ENCODE measurements around the gene VSIG10.

- TF ChIP-seq, protein P1, sequence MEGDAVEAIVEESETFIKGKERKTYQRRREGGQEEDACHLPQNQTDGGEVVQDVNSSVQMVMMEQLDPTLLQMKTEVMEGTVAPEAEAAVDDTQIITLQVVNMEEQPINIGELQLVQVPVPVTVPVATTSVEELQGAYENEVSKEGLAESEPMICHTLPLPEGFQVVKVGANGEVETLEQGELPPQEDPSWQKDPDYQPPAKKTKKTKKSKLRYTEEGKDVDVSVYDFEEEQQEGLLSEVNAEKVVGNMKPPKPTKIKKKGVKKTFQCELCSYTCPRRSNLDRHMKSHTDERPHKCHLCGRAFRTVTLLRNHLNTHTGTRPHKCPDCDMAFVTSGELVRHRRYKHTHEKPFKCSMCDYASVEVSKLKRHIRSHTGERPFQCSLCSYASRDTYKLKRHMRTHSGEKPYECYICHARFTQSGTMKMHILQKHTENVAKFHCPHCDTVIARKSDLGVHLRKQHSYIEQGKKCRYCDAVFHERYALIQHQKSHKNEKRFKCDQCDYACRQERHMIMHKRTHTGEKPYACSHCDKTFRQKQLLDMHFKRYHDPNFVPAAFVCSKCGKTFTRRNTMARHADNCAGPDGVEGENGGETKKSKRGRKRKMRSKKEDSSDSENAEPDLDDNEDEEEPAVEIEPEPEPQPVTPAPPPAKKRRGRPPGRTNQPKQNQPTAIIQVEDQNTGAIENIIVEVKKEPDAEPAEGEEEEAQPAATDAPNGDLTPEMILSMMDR (conservative IDR thresholded peaks at IDR 0.05; ENCODE audit: low read length) = no peak
- no peak for TF ChIP-seq EZH2phosphoT487 (IDR thresholded peaks at IDR 0.05; ENCODE audit: borderline replicate concordance, low read depth, low read length)
Measured at GRCh38 chr12:118145113-118145797, 41.4 kb upstream of the VSIG10 start.
